Body of pancreas (tissue), 4 donors: ENCODE measurements around the gene SLC32A1.

ENCODE experiments used
- POLR2A ChIP-seq, 3 donors: fragments of 450-650 bp; IDR thresholded peaks; one replicate each; pipeline ENCODE4 v1.6.1; 2016; ENCODE audit warnings: antibody characterized with exemption in 3 of 3, mild to moderate bottlenecking in 2 of 3
- TF ChIP-seq, protein P1 (sequence below), 7 experiments: fragments of 450-650 bp in 4 of 7; fragments of 200-600 bp in 3 of 7; sonication (generic) in 3 of 7; IDR thresholded peaks; one replicate each; pipeline ENCODE4 v1.5.1; 2016 to 2019; ENCODE audit warnings: antibody characterized with exemption in 7 of 7

DNA sequence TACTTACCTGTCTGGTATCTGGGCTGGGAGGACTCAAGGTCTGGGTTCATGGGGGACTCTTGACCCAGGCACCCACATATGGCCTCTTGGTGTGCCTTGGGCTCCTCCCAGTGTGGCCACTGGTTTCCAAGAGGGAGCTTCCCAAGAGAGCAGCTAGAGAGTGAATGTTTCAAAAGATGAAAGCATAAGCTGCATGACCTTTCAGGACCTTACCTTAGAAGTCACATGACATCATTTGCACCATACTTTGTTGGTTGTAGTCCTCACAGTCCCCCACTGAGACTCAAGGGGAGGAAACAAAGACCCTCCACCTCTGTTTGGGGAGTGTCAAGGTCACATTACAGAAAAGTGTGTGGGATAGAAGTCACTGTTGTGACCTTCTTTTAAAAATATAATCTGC is 37.9 kb downstream of the SLC32A1 start:
- TF ChIP-seq, protein P1, sequence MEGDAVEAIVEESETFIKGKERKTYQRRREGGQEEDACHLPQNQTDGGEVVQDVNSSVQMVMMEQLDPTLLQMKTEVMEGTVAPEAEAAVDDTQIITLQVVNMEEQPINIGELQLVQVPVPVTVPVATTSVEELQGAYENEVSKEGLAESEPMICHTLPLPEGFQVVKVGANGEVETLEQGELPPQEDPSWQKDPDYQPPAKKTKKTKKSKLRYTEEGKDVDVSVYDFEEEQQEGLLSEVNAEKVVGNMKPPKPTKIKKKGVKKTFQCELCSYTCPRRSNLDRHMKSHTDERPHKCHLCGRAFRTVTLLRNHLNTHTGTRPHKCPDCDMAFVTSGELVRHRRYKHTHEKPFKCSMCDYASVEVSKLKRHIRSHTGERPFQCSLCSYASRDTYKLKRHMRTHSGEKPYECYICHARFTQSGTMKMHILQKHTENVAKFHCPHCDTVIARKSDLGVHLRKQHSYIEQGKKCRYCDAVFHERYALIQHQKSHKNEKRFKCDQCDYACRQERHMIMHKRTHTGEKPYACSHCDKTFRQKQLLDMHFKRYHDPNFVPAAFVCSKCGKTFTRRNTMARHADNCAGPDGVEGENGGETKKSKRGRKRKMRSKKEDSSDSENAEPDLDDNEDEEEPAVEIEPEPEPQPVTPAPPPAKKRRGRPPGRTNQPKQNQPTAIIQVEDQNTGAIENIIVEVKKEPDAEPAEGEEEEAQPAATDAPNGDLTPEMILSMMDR (IDR thresholded peaks at IDR 0.05): no peak
- TF ChIP-seq POLR2A (IDR thresholded peaks at IDR 0.05): no peak
